Naive thymus-derived CD8-positive, alpha-beta T cell (primary cell): Measurements from ENCODE around the gene NEURL1. TPM values are rescaled to one million over a fixed set of nuclear protein-coding genes. Genes with fewer than 3 reads are reported as not detected.

Experiments
- ATAC-seq, 2 donors: fragments of 150-1000 bp; cut with Tn5 transposase in 1 of 2; sonication (Bioruptor Pico), chemical (Tn5 transposase) in 1 of 2; 1 replicate in 1 of 2; 2 replicates in 1 of 2; pipeline ENCODE4 v1.10.0; 2021; ENCODE audit warnings: mild to moderate bottlenecking in 2 of 2, moderate library complexity in 2 of 2
- POLR2A ChIA-PET: fragments of 350-600 bp; sonication (Branson Sonifier 250); formaldehyde crosslinking; loops from one replicate; lab custom pipeline; 2021; ENCODE audit warnings: antibody characterized with exemption; lab: Charles Lee
- DNase-seq, 10 donors: peaks; one replicate each; pipeline versions ENCODE4 v3.0.0 to v3.0.0-alpha.2; 2020 to 2022
- H3K27ac Mint-ChIP-seq, 10 donors: one replicate each; pipeline ENCODE4 v1.8.0; 2020 to 2022; ENCODE audit warnings: mild to moderate bottlenecking in 10 of 10, mixed read lengths in 10 of 10, moderate library complexity in 4 of 10, inconsistent platforms in 1 of 10
- H3K27me3 Mint-ChIP-seq, 5 donors: one replicate each; pipeline ENCODE4 v1.8.0; 2021 to 2022; ENCODE audit warnings: mixed read lengths in 5 of 5
- H3K36me3 Mint-ChIP-seq, 3 donors: one replicate each; pipeline ENCODE4 v1.8.0; 2020 to 2022; ENCODE audit warnings: mixed read lengths in 3 of 3, mild to moderate bottlenecking in 2 of 3, inconsistent platforms in 1 of 3
- H3K4me1 Mint-ChIP-seq, 4 donors: one replicate each; pipeline ENCODE4 v1.8.0; 2021 to 2022; ENCODE audit warnings: mixed read lengths in 4 of 4
- H3K4me3 Mint-ChIP-seq, 10 donors: one replicate each; pipeline ENCODE4 v1.8.0; 2020 to 2022; ENCODE audit warnings: mild to moderate bottlenecking in 10 of 10, mixed read lengths in 10 of 10, moderate library complexity in 6 of 10, inconsistent platforms in 1 of 10
- H3K9me3 Mint-ChIP-seq, 9 donors: one replicate each; pipeline ENCODE4 v1.8.0; 2020 to 2022; ENCODE audit warnings: mixed read lengths in 9 of 9, mild to moderate bottlenecking in 3 of 9, inconsistent platforms in 1 of 9, moderate library complexity in 1 of 9
- polyA plus RNA-seq, 3 donors: library from polyadenylated mRNA; unstranded; fragments of 300-500 nt; fragmentation: Illumina TruSeq; gene quantifications; one replicate each; pipeline ENCODE4 v1.2.3, GENCODE V29; 2021
- total RNA-seq, 8 experiments: library from RNA in 2 of 8; stranded (reverse) in 2 of 8; gene quantifications; one replicate each; pipeline ENCODE4 v1.2.3 and lab custom pipeline; 2021 to 2026

NEURL1 gene, protein sequence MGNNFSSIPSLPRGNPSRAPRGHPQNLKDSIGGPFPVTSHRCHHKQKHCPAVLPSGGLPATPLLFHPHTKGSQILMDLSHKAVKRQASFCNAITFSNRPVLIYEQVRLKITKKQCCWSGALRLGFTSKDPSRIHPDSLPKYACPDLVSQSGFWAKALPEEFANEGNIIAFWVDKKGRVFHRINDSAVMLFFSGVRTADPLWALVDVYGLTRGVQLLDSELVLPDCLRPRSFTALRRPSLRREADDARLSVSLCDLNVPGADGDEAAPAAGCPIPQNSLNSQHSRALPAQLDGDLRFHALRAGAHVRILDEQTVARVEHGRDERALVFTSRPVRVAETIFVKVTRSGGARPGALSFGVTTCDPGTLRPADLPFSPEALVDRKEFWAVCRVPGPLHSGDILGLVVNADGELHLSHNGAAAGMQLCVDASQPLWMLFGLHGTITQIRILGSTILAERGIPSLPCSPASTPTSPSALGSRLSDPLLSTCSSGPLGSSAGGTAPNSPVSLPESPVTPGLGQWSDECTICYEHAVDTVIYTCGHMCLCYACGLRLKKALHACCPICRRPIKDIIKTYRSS
- total RNA-seq (1 to 10 TPM; 1.2 to 1.3 TPM), polyA plus RNA-seq (under 1 TPM; 0.17 to 0.73 (median 0.72) TPM), total RNA-seq (lab: John Stamatoyannopoulos, UW) (0.49 to 7.1 (median 1.3) reads per million in 6 experiments)

DNA sequence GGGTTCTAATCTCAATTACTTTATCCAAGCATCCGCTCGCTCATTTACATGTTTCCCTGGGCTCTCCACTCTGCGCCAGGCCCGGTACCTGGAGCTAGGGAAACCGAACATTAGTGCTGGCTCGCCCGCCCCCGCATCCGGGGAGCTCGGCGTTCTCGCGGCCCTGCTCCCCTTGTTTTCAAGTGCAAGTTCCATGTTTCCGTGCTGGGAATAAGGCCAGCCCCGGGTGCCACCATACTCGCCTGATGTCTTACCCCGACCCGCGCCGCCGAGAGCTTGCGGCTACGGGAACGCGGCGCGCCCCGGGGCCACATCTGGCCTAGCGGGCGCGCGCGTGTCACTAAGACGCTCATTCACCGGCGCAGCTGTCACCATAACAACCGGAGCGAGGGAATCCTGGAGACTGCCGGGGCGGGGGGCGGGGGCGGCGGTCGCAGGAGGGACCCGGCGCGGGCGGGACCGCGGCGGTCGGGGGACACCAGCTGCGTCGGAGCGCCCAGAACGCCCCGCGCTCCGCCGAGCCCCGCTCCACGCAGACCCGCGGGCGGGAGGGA is at the start of gene NEURL1:
NEURL1 (plus strand) TSS at position 344 of the 554 bp plus-strand sequence. CDS start 683 bp downstream, outside the sequence.
- H3K4me1 Mint-ChIP-seq = peaks cover 14 to 35% (median 22%) of the 10 kb centered on the region in 4 donors
- peak within 1 kb of the TSS; percentile 73 to 90 (median 81) for H3K4me3 Mint-ChIP-seq
- ATAC-seq = peak; percentile 23 to 28
- POLR2A ChIA-PET = interaction anchor here (0.6 kb wide), 2 partner anchors 41 to 659 kb away, joined by 3 to 5 read pairs; partner anchors contain the start of gene CALHM2
- peak in 4 of 10 donors; percentile 15 to 29 (median 18) for DNase-seq
- peaks cover 7 to 46% (median 30%) of the 10 kb centered on the region in 5 donors for H3K27me3 Mint-ChIP-seq
- H3K9me3 Mint-ChIP-seq = no peaks in the 10 kb centered on the region
- H3K27ac Mint-ChIP-seq = peak within 1 kb of the TSS in 4 of 10 donors; percentile 12 to 82 (median 29)
- H3K36me3 Mint-ChIP-seq = no peaks in the 10 kb centered on the region

DNA sequence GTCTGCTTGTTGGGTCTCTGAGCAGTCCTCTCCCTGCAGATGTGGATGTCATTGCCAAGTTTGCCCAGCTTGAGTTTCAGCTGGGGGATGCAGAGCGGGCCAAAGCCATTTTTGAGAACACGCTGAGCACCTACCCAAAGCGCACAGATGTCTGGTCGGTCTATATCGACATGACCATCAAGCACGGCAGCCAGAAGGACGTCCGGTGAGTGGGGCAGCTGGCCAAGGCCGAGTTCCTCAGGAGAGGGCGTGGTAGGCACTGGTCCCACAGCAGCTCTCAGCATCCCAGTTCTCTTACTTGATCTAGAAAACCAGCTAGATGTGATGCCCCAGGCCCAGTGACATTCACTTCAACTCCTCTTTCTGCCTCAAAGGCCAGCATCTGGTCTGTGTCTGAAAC is 49.0 kb upstream of the NEURL1 start:
- no peak for DNase-seq
- H3K4me1 Mint-ChIP-seq = peaks cover 13 to 23% (median 20%) of the 10 kb centered on the region in 4 donors
- H3K4me3 Mint-ChIP-seq = no peak overlapping the region
- H3K27me3 Mint-ChIP-seq = no peaks in the 10 kb centered on the region
- ATAC-seq = no peak
- peaks cover 0 to 90% (median 3%) of the 10 kb centered on the region in 3 donors for H3K36me3 Mint-ChIP-seq
- H3K9me3 Mint-ChIP-seq = no peaks in the 10 kb centered on the region
- peak overlapping the region in 2 of 10 donors; percentile 8 to 63 for H3K27ac Mint-ChIP-seq
- POLR2A ChIA-PET = no interaction called here

GRCh38 chr10:103445366-103445765 is 48.1 kb upstream of the NEURL1 start:
- ATAC-seq = no peak
- Mint-ChIP-seq H3K27ac (peak overlapping the region in 4 of 10 donors; percentile 37 to 74 (median 46)), H3K36me3 (peaks cover 0 to 87% (median 3%) of the 10 kb centered on the region in 3 donors), H3K4me3 (no peak overlapping the region), H3K4me1 (peaks cover 19 to 32% (median 29%) of the 10 kb centered on the region in 4 donors), H3K27me3 (no peaks in the 10 kb centered on the region), H3K9me3 (no peaks in the 10 kb centered on the region)
- POLR2A ChIA-PET = no interaction called here
- no peak for DNase-seq

DNA sequence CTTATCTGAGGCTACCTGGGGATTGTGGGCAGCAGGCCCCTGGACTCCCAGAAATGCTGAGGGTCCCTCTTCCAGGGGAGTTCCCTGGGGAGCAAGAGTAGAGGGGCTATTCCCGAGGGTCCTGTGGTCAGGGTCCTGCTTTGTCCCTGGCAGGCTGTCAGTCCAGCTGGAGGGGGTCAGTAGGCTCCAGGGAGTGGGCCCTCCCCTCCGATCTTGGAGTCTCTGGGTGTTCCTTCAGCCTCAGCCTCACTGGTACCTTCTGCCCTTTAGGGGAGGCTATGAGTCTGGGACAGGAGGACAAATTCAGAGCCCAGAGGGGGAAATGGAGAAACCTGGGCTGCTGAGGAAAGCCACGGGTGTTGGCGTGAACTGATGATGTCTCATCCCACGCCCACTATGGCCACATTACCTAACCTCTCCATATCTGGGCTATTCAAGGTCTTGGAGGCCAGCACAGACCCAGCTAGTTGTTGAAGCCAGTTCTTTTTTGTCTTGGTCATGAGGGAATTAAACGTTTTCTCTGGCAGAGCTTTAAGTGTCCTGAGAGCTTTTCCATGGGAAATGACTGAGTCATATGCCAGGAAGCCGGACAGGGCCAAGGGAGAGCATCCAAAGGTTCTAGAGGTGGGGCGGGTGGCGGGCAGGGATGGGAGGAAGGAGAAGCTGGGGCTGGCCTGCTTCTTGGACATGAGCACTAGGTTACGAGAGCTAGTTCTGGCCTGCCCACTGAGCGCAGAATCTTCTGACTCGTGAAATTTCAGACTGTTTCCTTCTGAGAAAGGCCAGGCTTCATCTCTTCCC is 47.5 kb upstream of the NEURL1 start:
- Mint-ChIP-seq H3K4me1 (peaks cover 21 to 38% (median 35%) of the 10 kb centered on the region in 4 donors), H3K27me3 (no peaks in the 10 kb centered on the region), H3K27ac (peak overlapping the region in 3 of 10 donors; percentile 48 to 84 (median 69)), H3K9me3 (no peaks in the 10 kb centered on the region), H3K4me3 (no peak overlapping the region), H3K36me3 (peaks cover 0 to 81% (median 3%) of the 10 kb centered on the region in 3 donors)
- ATAC-seq = no peak
- DNase-seq = no peak
- POLR2A ChIA-PET = interaction anchor here (1.4 kb wide), 1 partner anchor 25 kb away, joined by 4 read pairs; no protein-coding TSS in a partner anchor

- H3K36me3 Mint-ChIP-seq = peaks cover 0 to 68% (median 3%) of the 10 kb centered on the region in 3 donors
- H3K4me1 Mint-ChIP-seq = peaks cover 24 to 46% (median 42%) of the 10 kb centered on the region in 4 donors
- H3K4me3 Mint-ChIP-seq = no peak overlapping the region
- ATAC-seq = no peak
- H3K27ac Mint-ChIP-seq = peak overlapping the region in 4 of 10 donors; percentile 36 to 87 (median 64)
- no peaks in the 10 kb centered on the region for H3K27me3 Mint-ChIP-seq
- no peaks in the 10 kb centered on the region for H3K9me3 Mint-ChIP-seq
- DNase-seq = no peak
- POLR2A ChIA-PET = interaction anchor here (1.4 kb wide), 1 partner anchor 24 kb away, joined by 4 read pairs; no protein-coding TSS in a partner anchor
These were observed 46.3 kb upstream of the NEURL1 start for GRCh38 chr10:103447187-103447586.

DNA sequence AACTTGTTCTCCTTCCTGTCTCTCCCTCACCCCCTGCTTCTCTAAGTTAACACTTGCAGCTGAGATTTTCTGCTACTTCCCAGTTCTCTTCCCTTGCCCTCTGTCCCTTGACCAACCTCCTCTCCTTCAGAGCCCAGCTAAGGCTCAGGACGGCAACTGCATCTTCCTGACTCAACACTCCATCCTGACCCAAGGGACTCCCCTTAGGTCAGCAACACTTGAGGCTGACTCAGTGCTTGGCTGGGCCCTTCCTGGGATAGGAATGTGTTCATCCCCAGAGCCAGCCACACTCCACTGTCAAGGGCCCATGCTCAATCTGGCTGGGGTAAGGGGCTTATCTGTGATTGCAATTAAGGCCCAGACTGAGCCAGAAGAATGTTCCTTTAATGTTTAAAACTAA is 44.8 kb upstream of the NEURL1 start:
- Mint-ChIP-seq H3K4me3 (peak overlapping the region in 4 of 10 donors; percentile 29 to 96 (median 61)), H3K27ac (peak overlapping the region; percentile 5 to 92 (median 85)), H3K27me3 (no peaks in the 10 kb centered on the region), H3K4me1 (peaks cover 27 to 57% (median 54%) of the 10 kb centered on the region in 4 donors), H3K36me3 (peaks cover 0 to 55% (median 0%) of the 10 kb centered on the region in 3 donors), H3K9me3 (no peaks in the 10 kb centered on the region)
- no peak for DNase-seq
- POLR2A ChIA-PET = interaction anchor here (0.6 to 1.2 kb wide), 3 partner anchors 9 to 26 kb away, joined by 3 read pairs; no protein-coding TSS in a partner anchor
- no peak for ATAC-seq

GRCh38 chr10:103449208-103450144 is 44.0 kb upstream of the NEURL1 start:
- Mint-ChIP-seq H3K27ac (peak overlapping the region; percentile 5 to 92 (median 82)), H3K4me3 (peak overlapping the region in 9 of 10 donors; percentile 15 to 96 (median 85)), H3K4me1 (peaks cover 27 to 59% (median 56%) of the 10 kb centered on the region in 4 donors), H3K36me3 (peaks cover 0 to 48% (median 0%) of the 10 kb centered on the region in 3 donors), H3K9me3 (no peaks in the 10 kb centered on the region), H3K27me3 (no peaks in the 10 kb centered on the region)
- POLR2A ChIA-PET = interaction anchor here (0.6 to 1.2 kb wide), 5 partner anchors 8 to 52 kb away, joined by 3 read pairs; no protein-coding TSS in a partner anchor
- DNase-seq (no peak), ATAC-seq (no peak)

DNA sequence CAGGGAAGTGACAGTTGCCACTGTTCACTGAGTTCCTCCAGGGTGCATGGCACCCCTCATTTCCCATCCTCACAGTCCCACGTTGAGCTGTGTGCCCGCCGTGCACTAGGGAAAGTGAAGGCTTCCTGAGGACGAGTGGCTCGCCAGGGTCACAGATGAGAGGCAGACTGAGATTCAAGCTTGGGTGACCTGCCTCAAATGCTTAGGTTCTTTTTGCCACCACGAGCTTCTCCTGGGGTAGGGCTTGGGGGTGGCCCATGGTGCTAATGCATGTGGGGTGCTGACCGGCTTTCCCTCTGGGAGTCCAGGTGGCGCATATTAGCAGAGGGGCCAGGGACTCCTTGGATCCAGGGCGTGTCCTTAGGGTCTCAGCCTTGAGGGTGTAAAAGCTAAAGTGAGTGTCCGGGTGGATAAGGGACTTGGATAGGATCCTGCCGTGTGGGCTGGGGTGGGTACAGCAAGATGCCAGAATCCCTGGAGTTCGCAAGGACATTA is 43.3 kb upstream of the NEURL1 start:
- H3K27ac Mint-ChIP-seq = peak overlapping the region in 8 of 10 donors; percentile 48 to 93 (median 88)
- ATAC-seq = no peak
- H3K36me3 Mint-ChIP-seq = peaks cover 0 to 42% (median 0%) of the 10 kb centered on the region in 3 donors

GRCh38 chr10:103451091-103451813 is 42.3 kb upstream of the NEURL1 start:
- Mint-ChIP-seq H3K4me1 (peaks cover 26 to 57% (median 55%) of the 10 kb centered on the region in 4 donors), H3K27me3 (no peaks in the 10 kb centered on the region), H3K36me3 (peaks cover 0 to 32% (median 0%) of the 10 kb centered on the region in 3 donors), H3K4me3 (peak overlapping the region; percentile 85 to 96 (median 90)), H3K27ac (peak overlapping the region; percentile 76 to 94 (median 90)), H3K9me3 (no peaks in the 10 kb centered on the region)
- ATAC-seq (peak; percentile 78 to 81), DNase-seq (peak in 7 of 10 donors; percentile 27 to 46 (median 44))
- POLR2A ChIA-PET = interaction anchor here (0.6 to 2.5 kb wide), 8 partner anchors 8 to 155 kb away, joined by 3 to 18 read pairs (median 4); no protein-coding TSS in a partner anchor

More for the DNA sequence above, 43.3 kb upstream of the NEURL1 start:
- H3K27me3 Mint-ChIP-seq = no peaks in the 10 kb centered on the region
- H3K9me3 Mint-ChIP-seq = no peaks in the 10 kb centered on the region
- DNase-seq = no peak
- H3K4me3 Mint-ChIP-seq = peak overlapping the region; percentile 28 to 96 (median 90)
- H3K4me1 Mint-ChIP-seq = peaks cover 24 to 59% (median 55%) of the 10 kb centered on the region in 4 donors
- POLR2A ChIA-PET = interaction anchor here (0.8 to 1.2 kb wide), 3 partner anchors 23 to 53 kb away, joined by 3 to 4 read pairs (median 3); no protein-coding TSS in a partner anchor
